AG10803 (cell line): ENCODE data around the gene ARHGAP5.

Experiments used
- DNase-seq: peaks from one replicate; pipeline ENCODE4 v3.0.0; 2010; ENCODE audit warnings: low read depth
- H3K4me3 ChIP-seq: 2 replicates; pipeline ENCODE4 v1.5.1; 2011; ENCODE audit warnings: mild to moderate bottlenecking, low read length, control low read depth
- TF ChIP-seq, protein P1 (sequence below): conservative IDR thresholded peaks from 2 replicates; pipeline ENCODE4 v1.5.1; 2011; ENCODE audit warnings: mild to moderate bottlenecking, low read length, control low read depth, inconsistent platforms

The ARHGAP5 gene

DNA sequence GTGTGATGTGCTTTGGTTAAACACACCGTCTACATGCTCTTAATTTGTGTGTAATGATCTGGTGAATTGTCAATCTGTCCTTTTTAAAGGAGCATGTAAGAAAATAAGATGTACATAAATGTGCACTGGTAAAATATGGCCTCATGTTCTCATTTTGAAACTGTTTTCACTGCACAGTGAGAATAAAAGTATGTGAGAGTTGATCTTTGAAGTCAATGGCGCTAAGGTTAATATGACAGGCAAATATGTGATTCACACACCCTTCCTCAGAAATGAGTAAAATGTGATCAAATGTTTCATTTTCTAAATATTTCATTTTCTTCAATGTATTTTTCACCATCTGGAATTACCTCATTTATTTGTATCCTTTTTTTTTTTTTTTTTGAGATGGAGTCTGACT is 116.4 kb downstream of the ARHGAP5 start:
- H3K4me3 ChIP-seq: no peak overlapping the region
- TF ChIP-seq, protein P1, sequence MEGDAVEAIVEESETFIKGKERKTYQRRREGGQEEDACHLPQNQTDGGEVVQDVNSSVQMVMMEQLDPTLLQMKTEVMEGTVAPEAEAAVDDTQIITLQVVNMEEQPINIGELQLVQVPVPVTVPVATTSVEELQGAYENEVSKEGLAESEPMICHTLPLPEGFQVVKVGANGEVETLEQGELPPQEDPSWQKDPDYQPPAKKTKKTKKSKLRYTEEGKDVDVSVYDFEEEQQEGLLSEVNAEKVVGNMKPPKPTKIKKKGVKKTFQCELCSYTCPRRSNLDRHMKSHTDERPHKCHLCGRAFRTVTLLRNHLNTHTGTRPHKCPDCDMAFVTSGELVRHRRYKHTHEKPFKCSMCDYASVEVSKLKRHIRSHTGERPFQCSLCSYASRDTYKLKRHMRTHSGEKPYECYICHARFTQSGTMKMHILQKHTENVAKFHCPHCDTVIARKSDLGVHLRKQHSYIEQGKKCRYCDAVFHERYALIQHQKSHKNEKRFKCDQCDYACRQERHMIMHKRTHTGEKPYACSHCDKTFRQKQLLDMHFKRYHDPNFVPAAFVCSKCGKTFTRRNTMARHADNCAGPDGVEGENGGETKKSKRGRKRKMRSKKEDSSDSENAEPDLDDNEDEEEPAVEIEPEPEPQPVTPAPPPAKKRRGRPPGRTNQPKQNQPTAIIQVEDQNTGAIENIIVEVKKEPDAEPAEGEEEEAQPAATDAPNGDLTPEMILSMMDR: no peak
- no peak for DNase-seq

DNA sequence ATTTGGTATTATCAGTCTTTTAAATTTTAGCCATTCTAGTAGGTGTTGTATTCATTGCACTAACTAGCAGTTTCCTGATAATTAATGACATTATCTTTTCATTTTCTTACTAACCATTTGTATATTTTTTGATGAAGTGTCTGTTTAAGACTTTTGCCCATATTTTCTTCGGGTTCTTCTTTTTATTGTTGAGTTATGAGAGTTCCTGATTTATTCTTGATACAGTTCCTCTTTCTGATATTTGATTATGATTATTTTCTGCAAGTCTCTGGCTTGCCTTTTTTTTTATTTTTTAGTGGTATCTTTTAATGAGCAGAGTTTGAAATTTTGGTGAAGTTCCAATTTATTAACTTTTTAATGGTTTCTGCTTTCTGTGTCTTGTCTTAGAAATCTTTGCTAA is 118.5 kb downstream of the ARHGAP5 start:
- no peak overlapping the region for H3K4me3 ChIP-seq
- DNase-seq: no peak
- TF ChIP-seq, protein P1: no peak

DNA sequence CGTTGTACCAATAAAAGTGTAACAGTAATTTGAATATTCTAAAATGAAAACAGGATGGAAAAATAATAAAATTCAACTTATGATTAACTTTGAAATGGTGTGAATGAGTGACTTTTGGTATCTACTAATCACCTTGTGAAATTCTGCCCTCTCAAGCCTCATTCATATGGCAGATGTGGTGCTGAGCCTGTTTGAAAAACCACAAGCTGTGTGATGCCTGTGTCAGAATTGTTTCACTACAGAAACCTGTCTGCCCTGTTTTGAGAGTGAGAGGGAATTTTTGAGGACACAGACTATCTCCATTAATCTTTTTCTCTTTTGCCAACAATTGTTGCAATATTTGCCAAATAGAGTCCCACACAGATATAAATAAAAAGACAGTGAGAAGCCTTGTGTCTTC is 120.8 kb downstream of the ARHGAP5 start:
- no peak for DNase-seq
- TF ChIP-seq, protein P1: no peak
- H3K4me3 ChIP-seq: no peak overlapping the region

DNA sequence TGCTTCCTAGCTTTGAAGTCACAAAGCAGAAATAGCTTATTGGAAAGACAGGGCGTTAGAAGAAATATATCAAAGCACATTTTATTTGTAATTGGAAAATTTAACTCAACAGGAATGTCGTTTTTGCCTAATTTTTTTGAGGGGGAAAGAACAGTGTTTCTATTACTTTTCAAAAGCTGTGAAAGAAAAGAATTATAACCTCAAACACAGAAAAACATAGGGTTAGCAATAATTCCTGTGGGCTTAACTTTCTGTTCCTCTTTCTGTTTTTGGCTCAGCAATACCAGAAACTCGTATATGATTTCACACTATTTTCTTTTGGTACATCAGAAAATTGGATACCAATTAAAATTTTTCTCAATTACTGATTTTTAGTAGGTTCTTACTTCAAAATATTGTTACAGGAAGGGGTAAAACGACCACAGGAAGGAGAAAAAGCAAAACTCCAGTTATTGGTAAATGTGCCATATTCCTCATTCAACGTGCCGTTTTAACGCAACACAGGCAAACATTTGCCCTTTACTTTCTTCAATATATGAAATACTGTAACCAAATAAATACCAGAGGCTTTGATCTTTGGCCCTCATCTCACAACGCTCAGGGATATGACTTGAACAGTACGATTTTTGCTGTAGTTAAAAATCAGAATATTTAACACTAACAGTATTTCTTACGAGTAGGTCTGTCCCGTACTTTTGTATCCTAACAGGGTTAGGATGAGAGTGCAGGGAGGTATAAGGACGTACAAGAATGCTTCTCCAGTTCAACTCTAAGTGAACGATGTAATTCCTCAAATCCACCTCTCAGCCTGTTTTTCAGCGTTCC is 123.5 kb downstream of the ARHGAP5 start:
- H3K4me3 ChIP-seq: peak overlapping the region; percentile 64
- DNase-seq: no peak
- TF ChIP-seq, protein P1: no peak

DNA sequence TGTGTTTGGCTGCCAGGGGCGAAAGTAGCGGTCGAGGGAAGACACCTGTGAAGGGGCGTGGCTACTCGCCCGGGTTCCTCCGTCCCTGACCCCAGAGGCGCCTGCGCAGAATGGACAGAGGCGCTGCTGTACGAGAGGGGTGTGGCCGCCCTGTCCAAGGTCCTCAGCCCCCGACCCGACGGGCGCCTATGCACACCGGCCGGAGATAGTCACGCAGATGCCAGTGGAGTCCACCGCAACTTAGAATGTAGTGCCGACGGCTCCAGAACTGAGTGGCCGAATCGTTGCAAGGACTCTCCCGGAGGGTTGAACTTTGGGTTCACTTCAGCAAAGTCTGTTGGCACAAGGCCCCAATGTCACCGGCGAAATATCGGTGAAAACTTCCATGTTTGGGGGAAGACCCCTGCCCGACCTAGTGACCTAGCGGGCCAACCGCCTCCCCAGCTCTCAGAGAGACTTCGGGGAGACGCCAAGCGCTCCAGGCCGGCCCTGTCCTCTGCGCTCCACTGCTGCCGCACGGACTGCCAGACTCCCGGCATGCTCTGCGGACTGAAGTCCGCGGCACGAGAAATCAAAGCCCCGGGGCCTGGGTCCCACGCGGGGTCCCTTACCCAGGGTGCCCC is 124.2 kb downstream of the ARHGAP5 start:
- H3K4me3 ChIP-seq: peak overlapping the region; percentile 64
- DNase-seq: peak; percentile 41
- TF ChIP-seq, protein P1: no peak

DNA sequence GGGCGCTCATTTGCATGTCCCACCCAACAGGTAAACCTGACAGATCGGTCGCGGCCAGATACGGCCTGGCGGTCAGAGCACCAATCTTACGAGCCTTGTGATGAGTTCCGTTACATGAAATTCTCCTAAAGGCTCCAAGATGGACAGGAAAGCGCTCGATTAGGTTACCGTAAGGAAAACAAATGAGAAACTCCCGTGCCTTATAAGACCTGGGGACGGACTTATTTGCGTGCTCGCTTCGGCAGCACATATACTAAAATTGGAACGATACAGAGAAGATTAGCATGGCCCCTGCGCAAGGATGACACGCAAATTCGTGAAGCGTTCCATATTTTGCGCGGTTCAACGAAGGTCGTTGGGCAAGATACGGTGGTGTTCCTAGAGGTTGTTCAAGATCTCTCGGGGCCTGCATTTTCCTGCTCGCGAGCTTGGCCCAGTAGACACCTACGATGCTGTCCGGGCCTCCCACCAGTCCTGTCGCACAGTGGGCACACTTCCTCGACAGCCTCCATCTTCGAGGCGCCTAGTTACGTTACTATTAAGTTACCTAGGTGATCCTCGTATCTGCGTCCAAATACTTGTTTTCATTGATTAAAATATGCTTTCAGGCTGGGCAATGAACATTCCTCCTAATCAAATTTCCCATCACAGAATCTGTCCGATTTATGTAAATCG is 124.8 kb downstream of the ARHGAP5 start, which contains the start of gene RNU6-7:
RNU6-7 (plus strand) TSS at position 230 of the 675 bp plus-strand sequence.
- peak within 1 kb of the TSS; percentile 70 for H3K4me3 ChIP-seq
- TF ChIP-seq, protein P1: no peak
- DNase-seq: no peak
